SHP77 (cell line): ENCODE data around the gene PLPPR1.
"Not testable (repeated sequence)": the region's sequence is repeated elsewhere in the genome, so short reads cannot be mapped to it uniquely, and the experiment has no call there.

ENCODE experiments used
- DNase-seq, 2 experiments: peaks; one replicate each; lab custom pipeline; 2025; lab: John Stamatoyannopoulos, UW

PLPPR1 gene

GRCh38 chr9:101028346-101029314, at the start of gene PLPPR1:
Gene PLPPR1 (plus strand): TSS chr9:101028727.
- DNase-seq: peak; percentile 29 to 61

GRCh38 chr9:100989731-100990130, 38.8 kb upstream of the PLPPR1 start:
- DNase-seq: no peak

- no peak for DNase-seq
Observed at GRCh38 chr9:100990605-100991381, 37.7 kb upstream of the PLPPR1 start.

- no peak for DNase-seq
Observed at GRCh38 chr9:100992632-100993031, 35.9 kb upstream of the PLPPR1 start.

GRCh38 chr9:100999906-101000544, 28.5 kb upstream of the PLPPR1 start:
- DNase-seq: no peak

GRCh38 chr9:101005246-101005645, 23.3 kb upstream of the PLPPR1 start:
- no peak for DNase-seq

GRCh38 chr9:101014566-101014965, 14.0 kb upstream of the PLPPR1 start:
- no peak for DNase-seq

GRCh38 chr9:101018467-101018866, 10.1 kb upstream of the PLPPR1 start:
- DNase-seq: no peak

GRCh38 chr9:101022704-101023103, 5.8 kb upstream of the PLPPR1 start:
- DNase-seq: no peak

GRCh38 chr9:101025940-101026339, 2.6 kb upstream of the PLPPR1 start:
- DNase-seq: no peak

- DNase-seq: peak in 1 of 2 experiments; percentile 10
Observed at GRCh38 chr9:101026824-101027223, 1.7 kb upstream of the PLPPR1 start.

- DNase-seq: no peak
Observed at GRCh38 chr9:101027236-101027635, 1.3 kb upstream of the PLPPR1 start.

GRCh38 chr9:101027733-101028345, 688 bp upstream of the PLPPR1 start:
- no peak for DNase-seq

GRCh38 chr9:101029315-101030085, 973 bp downstream of the PLPPR1 start:
- no peak for DNase-seq

- no peak for DNase-seq
Observed at GRCh38 chr9:101030086-101030391, 1.5 kb downstream of the PLPPR1 start.

- DNase-seq: no peak
Observed at GRCh38 chr9:101032426-101032825, 3.9 kb downstream of the PLPPR1 start.

- no peak for DNase-seq
Observed at GRCh38 chr9:101034222-101034621, 5.7 kb downstream of the PLPPR1 start.

GRCh38 chr9:101035098-101035497, 6.6 kb downstream of the PLPPR1 start:
- DNase-seq: no peak

- DNase-seq: no peak
Observed at GRCh38 chr9:101037430-101037829, 8.9 kb downstream of the PLPPR1 start.

GRCh38 chr9:101038488-101038887, 10.0 kb downstream of the PLPPR1 start:
- DNase-seq: no peak

GRCh38 chr9:101039581-101039980, 11.1 kb downstream of the PLPPR1 start:
- not testable (repeated sequence) for DNase-seq
